Ovary (tissue), 3 donors: ENCODE measurements around the gene ENTPD2.

Source experiments
- EP300 ChIP-seq: sonication (generic); formaldehyde crosslinking; IDR thresholded peaks from one replicate; pipeline ENCODE4 v1.6.1; 2017; ENCODE audit warnings: antibody characterized with exemption
- TF ChIP-seq, protein P1 (sequence below), 3 donors: fragments of 450-650 bp in 2 of 3; fragments of 200-600 bp in 1 of 3; IDR thresholded peaks; one replicate each; pipeline versions ENCODE4 v1.5.1 to v1.8.0; 2016 to 2022; ENCODE audit warnings: antibody characterized with exemption in 3 of 3, mild to moderate bottlenecking in 1 of 3
- donor health status: DM: no; HTN: no; CAD: no.

- TF ChIP-seq EP300 = no peak
- TF ChIP-seq, protein P1, sequence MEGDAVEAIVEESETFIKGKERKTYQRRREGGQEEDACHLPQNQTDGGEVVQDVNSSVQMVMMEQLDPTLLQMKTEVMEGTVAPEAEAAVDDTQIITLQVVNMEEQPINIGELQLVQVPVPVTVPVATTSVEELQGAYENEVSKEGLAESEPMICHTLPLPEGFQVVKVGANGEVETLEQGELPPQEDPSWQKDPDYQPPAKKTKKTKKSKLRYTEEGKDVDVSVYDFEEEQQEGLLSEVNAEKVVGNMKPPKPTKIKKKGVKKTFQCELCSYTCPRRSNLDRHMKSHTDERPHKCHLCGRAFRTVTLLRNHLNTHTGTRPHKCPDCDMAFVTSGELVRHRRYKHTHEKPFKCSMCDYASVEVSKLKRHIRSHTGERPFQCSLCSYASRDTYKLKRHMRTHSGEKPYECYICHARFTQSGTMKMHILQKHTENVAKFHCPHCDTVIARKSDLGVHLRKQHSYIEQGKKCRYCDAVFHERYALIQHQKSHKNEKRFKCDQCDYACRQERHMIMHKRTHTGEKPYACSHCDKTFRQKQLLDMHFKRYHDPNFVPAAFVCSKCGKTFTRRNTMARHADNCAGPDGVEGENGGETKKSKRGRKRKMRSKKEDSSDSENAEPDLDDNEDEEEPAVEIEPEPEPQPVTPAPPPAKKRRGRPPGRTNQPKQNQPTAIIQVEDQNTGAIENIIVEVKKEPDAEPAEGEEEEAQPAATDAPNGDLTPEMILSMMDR (IDR thresholded peaks at IDR 0.05) = no peak
These were observed 590 bp downstream of the ENTPD2 start for GRCh38 chr9:137052998-137053943.
